Keratinocyte (primary cell): Measurements from ENCODE around the gene DAO. TPM values are rescaled to one million over a fixed set of nuclear protein-coding genes. Genes with fewer than 3 reads are reported as not detected.

ENCODE experiments used
- DNase-seq: peaks from one replicate; pipeline ENCODE4 v3.0.0-alpha.2; 2011; ENCODE audit warnings: low read depth, missing footprints, low spot score
- FAIRE-seq: peaks from 2 replicates; lab custom pipeline; 2011; peaks lifted over from hg19 to GRCh38; lab: Jason Lieb, UNC
- H2AFZ ChIP-seq: 2 replicates; pipeline ENCODE4 v1.6.0; 2012; ENCODE audit warnings: low read length, control low read depth, inconsistent platforms; ENCODE audit not compliant: control insufficient read depth
- H3K27ac ChIP-seq: 2 replicates; pipeline ENCODE4 v1.5.1; 2011; ENCODE audit warnings: low read length; ENCODE audit not compliant: control insufficient read depth, insufficient read depth
- H3K27me3 ChIP-seq: 3 replicates; pipeline ENCODE4 v1.6.0; 2011; ENCODE audit warnings: low read length; ENCODE audit not compliant: control insufficient read depth, insufficient read depth; ENCODE audit errors: extremely low read depth
- H3K36me3 ChIP-seq, 2 experiments: 2 replicates in 1 of 2; 3 replicates in 1 of 2; pipeline ENCODE4 v1.5.1; 2011; ENCODE audit warnings: low read length in 2 of 2, mild to moderate bottlenecking in 1 of 2; ENCODE audit not compliant: control insufficient read depth in 2 of 2, insufficient read depth in 2 of 2; ENCODE audit errors: extremely low read depth in 1 of 2
- H3K4me1 ChIP-seq: 3 replicates; pipeline ENCODE4 v1.5.1; 2011; ENCODE audit warnings: low read length; ENCODE audit not compliant: control insufficient read depth, insufficient read depth; ENCODE audit errors: extremely low read depth
- H3K4me2 ChIP-seq: 3 replicates; pipeline ENCODE4 v1.6.0; 2011; ENCODE audit warnings: low read depth, low read length; ENCODE audit not compliant: control insufficient read depth, insufficient read depth; ENCODE audit errors: extremely low read depth
- H3K4me3 ChIP-seq, 3 experiments: fragments of 200-600 bp in 1 of 3; sonication (generic) in 1 of 3; 2 replicates in 2 of 3; 3 replicates in 1 of 3; pipeline ENCODE4 v1.5.1; 2011 to 2016; ENCODE audit warnings: low read length in 3 of 3, mild to moderate bottlenecking in 3 of 3, control low read depth in 2 of 3, inconsistent platforms in 1 of 3, low read depth in 1 of 3, mixed read lengths in 1 of 3, mixed run types in 1 of 3, moderate library complexity in 1 of 3; ENCODE audit not compliant: control insufficient read depth in 2 of 3, insufficient read depth in 2 of 3; ENCODE audit errors: extremely low read depth in 1 of 3
- H3K79me2 ChIP-seq: 2 replicates; pipeline ENCODE4 v1.6.0; 2012; ENCODE audit warnings: low read length; ENCODE audit not compliant: control insufficient read depth, insufficient read depth
- H3K9ac ChIP-seq: 3 replicates; pipeline ENCODE4 v1.6.0; 2011; ENCODE audit warnings: low read length; ENCODE audit not compliant: control insufficient read depth, insufficient read depth; ENCODE audit errors: extremely low read depth
- H3K9me1 ChIP-seq: 3 replicates; pipeline ENCODE4 v1.6.0; 2011; ENCODE audit warnings: low read length; ENCODE audit not compliant: control insufficient read depth, insufficient read depth; ENCODE audit errors: extremely low read depth
- H3K9me3 ChIP-seq: 2 replicates; pipeline ENCODE4 v1.5.1; 2012; ENCODE audit warnings: low read depth, low read length; ENCODE audit not compliant: control insufficient read depth
- H4K20me1 ChIP-seq: 3 replicates; pipeline ENCODE4 v1.6.0; 2011; ENCODE audit warnings: low read length; ENCODE audit not compliant: control insufficient read depth, insufficient read depth; ENCODE audit errors: extremely low read depth
- EZH2 ChIP-seq: IDR thresholded peaks from one replicate; pipeline ENCODE4 v1.6.1; 2012; ENCODE audit warnings: inconsistent platforms, mild to moderate bottlenecking, low read length, moderate library complexity
- dilution Hi-C: fragments of 300-500 bp; cut with MboI; formaldehyde crosslinking; loops from one replicate; pipeline ENCODE4 v1.7.0; 2020; ENCODE audit warnings: low sequenced_read_pairs; ENCODE audit not compliant: extremely low pct_ligation_motif_present
- polyA plus RNA-seq, 5 experiments: library from polyadenylated mRNA; depleted of rRNA in 3 of 5; stranded (reverse) in 3 of 5; stranded (forward) in 1 of 5; unstranded in 1 of 5; fragments of >200 nt; gene quantifications; 1 replicate in 1 of 5; 2 replicates in 3 of 5; 3 replicates in 1 of 5; pipeline versions ENCODE4 v1.2.1 to v1.2.3, GENCODE V29; 2011 to 2012; ENCODE audit warnings: missing spikeins in 2 of 5, low read depth in 1 of 5, low replicate concordance in 1 of 5
- TF ChIP-seq, protein P1 (sequence below), 3 experiments: IDR thresholded peaks in 1 of 3; conservative IDR thresholded peaks in 1 of 3; optimal IDR thresholded peaks in 1 of 3; 2 replicates in 2 of 3; 3 replicates in 1 of 3; pipeline versions ENCODE3 to v1.5.1; 2011; ENCODE audit warnings: low read length in 3 of 3, mild to moderate bottlenecking in 3 of 3, moderate library complexity in 2 of 3, control low read depth in 1 of 3, inconsistent platforms in 1 of 3; ENCODE audit not compliant: insufficient read depth in 2 of 3; ENCODE audit errors: extremely low read depth in 1 of 3

Gene DAO
- polyA plus RNA-seq, 1 donor (not counting 4 experiments of a cell fraction or from before 2014, with no cell fraction given), result not detected

DNA sequence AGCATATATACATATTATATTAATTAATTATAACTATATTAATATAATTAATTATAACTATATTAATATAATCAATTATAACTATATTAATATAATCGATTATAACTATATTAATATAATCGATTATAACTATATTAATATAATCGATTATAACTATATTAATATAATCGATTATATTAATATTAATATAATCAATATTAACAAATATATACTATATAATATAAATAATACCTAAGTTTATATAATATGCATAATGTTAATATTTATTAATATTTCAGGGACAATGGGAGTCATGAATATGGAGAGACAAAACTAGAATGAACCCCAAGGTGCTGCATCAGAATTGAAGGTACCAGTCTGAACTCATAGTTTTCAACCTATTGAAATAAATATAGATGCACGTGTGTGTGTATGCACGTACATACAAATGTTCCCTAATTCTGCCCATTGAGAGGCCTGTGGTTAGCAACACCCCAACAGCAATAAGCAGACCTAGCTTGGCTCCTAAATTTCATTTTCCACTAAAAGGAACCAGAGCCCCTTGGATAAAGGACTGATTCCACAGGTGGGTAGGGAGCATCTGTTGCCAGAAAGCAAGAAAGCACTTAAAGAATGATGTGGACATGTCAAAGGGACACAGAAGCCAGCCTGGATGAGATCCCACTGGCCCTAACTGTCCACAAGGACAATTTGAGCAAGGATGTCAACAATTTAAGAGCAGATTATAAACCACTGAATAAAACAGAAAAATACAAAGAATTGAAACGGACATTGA lies 43.8 kb upstream of the DAO start:
- no peak overlapping the region for H3K9ac ChIP-seq
- H3K9me3 ChIP-seq, result no peaks in the 10 kb centered on the region
- no peak overlapping the region for H3K27ac ChIP-seq
- peaks cover 19 to 37% of the 10 kb centered on the region in 2 experiments for H3K36me3 ChIP-seq
- no peak for DNase-seq
- H3K27me3 ChIP-seq, result no peaks in the 10 kb centered on the region
- no peak for FAIRE-seq
- H4K20me1 ChIP-seq, result no peaks in the 10 kb centered on the region
- TF ChIP-seq EZH2, result no peak
- TF ChIP-seq, protein P1, sequence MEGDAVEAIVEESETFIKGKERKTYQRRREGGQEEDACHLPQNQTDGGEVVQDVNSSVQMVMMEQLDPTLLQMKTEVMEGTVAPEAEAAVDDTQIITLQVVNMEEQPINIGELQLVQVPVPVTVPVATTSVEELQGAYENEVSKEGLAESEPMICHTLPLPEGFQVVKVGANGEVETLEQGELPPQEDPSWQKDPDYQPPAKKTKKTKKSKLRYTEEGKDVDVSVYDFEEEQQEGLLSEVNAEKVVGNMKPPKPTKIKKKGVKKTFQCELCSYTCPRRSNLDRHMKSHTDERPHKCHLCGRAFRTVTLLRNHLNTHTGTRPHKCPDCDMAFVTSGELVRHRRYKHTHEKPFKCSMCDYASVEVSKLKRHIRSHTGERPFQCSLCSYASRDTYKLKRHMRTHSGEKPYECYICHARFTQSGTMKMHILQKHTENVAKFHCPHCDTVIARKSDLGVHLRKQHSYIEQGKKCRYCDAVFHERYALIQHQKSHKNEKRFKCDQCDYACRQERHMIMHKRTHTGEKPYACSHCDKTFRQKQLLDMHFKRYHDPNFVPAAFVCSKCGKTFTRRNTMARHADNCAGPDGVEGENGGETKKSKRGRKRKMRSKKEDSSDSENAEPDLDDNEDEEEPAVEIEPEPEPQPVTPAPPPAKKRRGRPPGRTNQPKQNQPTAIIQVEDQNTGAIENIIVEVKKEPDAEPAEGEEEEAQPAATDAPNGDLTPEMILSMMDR (optimal IDR thresholded peaks at IDR 0.05 in 1 of 3, IDR thresholded peaks at IDR 0.05 in 1 of 3, conservative IDR thresholded peaks at IDR 0.05 in 1 of 3; ENCODE audit: extremely low read depth in 1 of 3, insufficient read depth in 2 of 3, low read length in 3 of 3), result no peak
- H3K4me2 ChIP-seq, result no peak overlapping the region
- peaks cover 58% of the 10 kb centered on the region for H3K79me2 ChIP-seq
- H3K9me1 ChIP-seq, result no peaks in the 10 kb centered on the region
- H3K4me3 ChIP-seq, result no peak overlapping the region
- H2AFZ ChIP-seq, result no peak overlapping the region
- dilution Hi-C loops, result no loop called here
- H3K4me1 ChIP-seq, result peaks cover 66% of the 10 kb centered on the region

DNA sequence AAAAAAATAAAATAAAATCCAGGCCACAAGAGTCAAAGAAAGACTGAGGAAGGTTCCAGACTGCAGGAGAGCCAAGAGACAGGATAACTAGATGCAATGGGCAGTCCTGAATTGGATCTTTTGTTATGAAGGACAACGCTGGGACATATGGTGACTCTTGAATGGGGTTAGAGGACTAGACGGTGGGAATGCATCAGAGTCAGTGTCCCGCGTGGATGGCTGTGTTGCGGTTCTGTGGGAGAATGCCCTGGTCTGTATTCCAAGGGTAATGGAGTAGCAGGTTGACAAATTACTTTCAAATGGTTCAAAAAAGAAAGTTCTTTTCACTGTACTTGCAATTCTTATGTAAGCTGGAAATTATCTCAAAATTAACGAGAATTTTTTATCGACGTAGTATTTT lies 42.7 kb upstream of the DAO start:
- dilution Hi-C loops, result no loop called here
- Histone ChIP-seq H3K4me1 (peaks cover 67% of the 10 kb centered on the region), H3K9me1 (no peaks in the 10 kb centered on the region), H3K9ac (no peak overlapping the region), H3K27ac (no peak overlapping the region), H3K27me3 (no peaks in the 10 kb centered on the region), H3K79me2 (peaks cover 56% of the 10 kb centered on the region), H3K4me2 (no peak overlapping the region), H4K20me1 (no peaks in the 10 kb centered on the region), H3K36me3 (peaks cover 21 to 34% of the 10 kb centered on the region in 2 experiments), H3K9me3 (no peaks in the 10 kb centered on the region), H2AFZ (no peak overlapping the region), H3K4me3 (no peak overlapping the region)
- DNase-seq (no peak), FAIRE-seq (no peak)
- no peak for TF ChIP-seq EZH2
- TF ChIP-seq, protein P1 (optimal IDR thresholded peaks at IDR 0.05 in 1 of 3, IDR thresholded peaks at IDR 0.05 in 1 of 3, conservative IDR thresholded peaks at IDR 0.05 in 1 of 3; ENCODE audit: extremely low read depth in 1 of 3, insufficient read depth in 2 of 3, low read length in 3 of 3), result no peak
